ENCODE results near the gene ABCC4.
"Not testable (repeated sequence)": the region's sequence is repeated elsewhere in the genome, so short reads cannot be mapped to it uniquely, and the experiment has no call there.

The ABCC4 gene

GRCh38 chr13:95226932-95227695, 74.1 kb downstream of the ABCC4 start:
- peak in 1 of 5 donors; percentile 20 for DNase-seq

- DNase-seq = no peak
Observed at GRCh38 chr13:95226476-95226875, 74.8 kb downstream of the ABCC4 start.

- DNase-seq = no peak
Observed at GRCh38 chr13:95226050-95226449, 75.2 kb downstream of the ABCC4 start.

- no peak for DNase-seq
Observed at GRCh38 chr13:95224064-95224463, 77.2 kb downstream of the ABCC4 start.

DNA sequence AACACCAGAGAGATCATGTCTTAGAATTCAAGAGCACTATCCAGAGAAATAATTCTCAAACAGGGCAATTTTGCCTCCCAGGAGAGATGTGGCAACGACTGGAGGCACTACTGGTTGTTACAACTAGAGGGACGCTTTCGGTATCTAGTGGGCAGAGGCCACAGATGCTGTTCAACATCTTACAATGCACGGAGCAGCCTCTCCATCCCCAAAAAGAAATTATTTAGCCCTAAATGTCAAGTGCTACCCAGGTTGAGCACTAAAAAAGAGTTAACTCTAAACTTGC, 78.6 kb downstream of the ABCC4 start:
- DNase-seq = no peak

- DNase-seq = no peak
Observed at GRCh38 chr13:95221971-95222732, 79.1 kb downstream of the ABCC4 start.

DNA sequence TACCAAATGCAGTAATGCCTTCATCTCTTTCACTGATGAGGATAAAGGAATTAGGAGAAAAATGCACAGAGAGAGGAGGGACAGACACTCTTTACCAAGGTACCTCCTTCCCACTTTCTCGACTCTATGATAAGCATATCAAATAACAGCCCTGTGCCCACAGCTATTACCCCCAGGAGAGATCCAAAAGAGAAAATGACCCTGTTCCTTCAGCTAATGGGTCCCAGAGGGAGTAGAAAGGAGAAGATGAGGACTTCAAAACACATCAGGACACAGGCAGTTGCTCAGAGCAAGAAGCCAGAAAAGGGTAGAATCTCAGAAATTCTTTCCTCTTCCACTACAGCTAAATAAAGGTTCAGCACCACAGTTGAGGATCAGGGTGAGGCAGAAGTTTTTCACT, 80.6 kb downstream of the ABCC4 start:
- no peak for DNase-seq

DNA sequence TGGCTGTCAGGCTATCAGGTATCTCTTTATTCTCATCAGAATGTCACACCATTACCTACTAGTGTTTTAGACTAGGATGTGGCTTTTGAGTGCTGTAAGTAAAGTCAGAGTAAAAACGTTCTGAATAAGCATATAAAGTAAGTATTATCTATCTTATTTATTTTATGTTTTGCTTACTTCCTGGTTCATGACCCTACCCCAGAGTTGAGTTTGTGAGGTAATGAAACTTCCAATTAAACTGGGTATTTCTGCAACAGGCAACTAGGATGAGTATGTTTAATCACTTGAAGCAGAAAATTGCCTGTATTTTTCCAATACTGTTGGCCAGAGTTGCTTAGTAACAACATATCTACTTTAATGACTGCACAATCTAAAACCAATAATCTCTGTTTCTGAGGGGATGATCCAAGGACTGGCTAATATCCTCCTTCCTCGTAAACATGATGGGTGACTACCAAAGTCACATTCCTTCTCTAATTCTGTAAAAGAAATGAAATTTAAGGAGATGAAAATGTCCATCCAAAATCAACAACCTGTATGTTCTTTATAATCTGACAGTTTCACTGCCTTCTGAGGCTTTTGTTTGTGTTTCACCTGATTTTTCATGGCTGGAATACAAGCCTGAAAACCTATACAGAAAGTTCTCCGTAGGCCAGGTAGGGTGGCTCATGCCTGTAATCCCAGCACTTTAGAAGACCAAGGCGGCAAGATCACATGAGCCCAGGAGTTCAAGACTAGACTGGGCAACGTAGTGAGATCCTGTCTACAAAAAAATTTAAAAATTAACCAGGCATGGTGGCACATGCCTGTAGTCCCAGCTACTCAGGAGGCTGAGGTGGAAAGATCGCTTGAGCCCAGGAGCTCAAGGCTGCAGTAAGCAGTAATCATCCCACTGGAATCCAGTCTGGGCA, 83.1 kb downstream of the ABCC4 start:
- no peak for DNase-seq

DNA sequence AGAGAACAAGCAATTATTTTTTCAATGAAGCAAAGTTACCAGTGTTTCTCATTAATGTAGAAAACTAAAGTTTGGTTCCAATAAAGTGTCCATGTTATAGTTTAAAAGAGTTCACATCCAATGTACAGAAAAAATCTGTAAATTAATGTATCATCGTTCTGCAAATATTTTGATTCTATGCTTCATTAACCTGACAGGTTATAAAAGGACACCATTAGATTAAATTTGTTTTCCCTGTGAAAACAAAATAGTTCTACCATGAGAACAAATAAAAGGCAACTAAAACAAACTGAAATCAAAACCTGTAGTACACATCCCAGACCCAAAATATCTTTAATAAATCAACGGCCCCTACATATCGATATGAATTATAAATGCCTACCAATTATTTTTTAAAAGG, 85.1 kb downstream of the ABCC4 start:
- DNase-seq = no peak

GRCh38 chr13:95212983-95213850, 88.0 kb downstream of the ABCC4 start:
- no peak for DNase-seq

- no peak for DNase-seq
Observed at GRCh38 chr13:95209109-95209508, 92.1 kb downstream of the ABCC4 start.

- DNase-seq = no peak
Observed at GRCh38 chr13:95207769-95208366, 93.4 kb downstream of the ABCC4 start.

DNA sequence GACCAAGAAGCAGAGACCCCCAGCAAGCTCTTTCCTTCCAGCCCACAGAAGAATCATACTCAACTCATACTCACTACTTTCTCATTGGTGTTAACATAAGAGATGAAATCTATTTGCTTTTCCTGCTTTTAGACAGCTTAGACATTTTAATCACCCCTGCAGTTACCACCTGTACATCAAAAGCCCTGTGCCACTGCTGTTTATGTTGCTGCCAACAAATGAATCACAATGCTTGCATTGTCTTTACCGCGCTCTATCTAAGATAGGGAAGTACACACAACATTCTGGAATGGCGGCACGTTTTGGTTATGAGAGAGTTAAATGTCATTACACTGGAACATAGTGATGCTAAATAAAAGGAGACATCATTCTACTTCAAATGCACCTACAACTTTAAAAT, 95.1 kb downstream of the ABCC4 start:
- no peak for DNase-seq

- no peak for DNase-seq
Observed at GRCh38 chr13:95204231-95204765, 97.0 kb downstream of the ABCC4 start.

DNA sequence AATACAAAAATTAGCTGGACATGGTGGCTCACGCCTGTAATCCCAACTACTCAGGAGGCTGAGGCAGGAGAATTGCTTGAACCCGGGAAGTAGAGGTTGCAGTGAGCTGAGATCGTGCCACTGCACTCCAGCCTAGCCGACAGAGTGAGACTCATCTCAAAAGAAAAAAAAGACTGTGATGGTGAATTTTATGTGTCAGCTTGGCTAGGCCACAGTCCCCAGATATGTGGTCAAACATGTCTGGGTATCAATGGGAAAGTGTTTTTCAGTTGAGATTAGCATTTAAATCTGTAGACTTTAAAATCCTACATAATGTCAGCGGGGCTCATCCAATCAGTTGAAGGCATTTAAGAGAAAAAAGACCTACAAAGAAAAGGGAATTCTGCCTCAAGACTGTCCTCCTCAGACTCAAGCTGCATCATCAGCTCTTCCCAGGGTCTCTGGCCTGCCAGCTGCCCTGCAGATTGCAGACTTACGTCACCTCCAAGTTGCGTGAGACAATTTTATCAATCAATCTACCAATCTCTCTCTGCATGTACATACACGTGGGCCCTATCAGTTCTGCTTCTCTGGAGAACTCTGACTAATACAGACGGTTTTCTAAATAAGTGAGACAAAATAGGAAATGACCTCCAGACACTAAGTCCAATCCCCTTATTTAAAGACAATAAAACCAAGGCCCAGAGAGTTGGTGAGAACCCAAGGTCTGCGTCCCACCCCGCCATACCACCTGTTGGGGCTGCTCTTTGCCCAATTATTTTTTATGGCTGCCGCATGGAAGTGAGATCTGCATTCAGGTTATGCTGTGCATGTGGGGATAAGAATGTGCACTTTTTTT, 99.2 kb downstream of the ABCC4 start:
- DNase-seq = no peak

- not testable (repeated sequence) for DNase-seq
Observed at GRCh38 chr13:95200386-95200957, 100.8 kb downstream of the ABCC4 start.

GRCh38 chr13:95199896-95200295, 101.4 kb downstream of the ABCC4 start:
- no peak for DNase-seq

DNA sequence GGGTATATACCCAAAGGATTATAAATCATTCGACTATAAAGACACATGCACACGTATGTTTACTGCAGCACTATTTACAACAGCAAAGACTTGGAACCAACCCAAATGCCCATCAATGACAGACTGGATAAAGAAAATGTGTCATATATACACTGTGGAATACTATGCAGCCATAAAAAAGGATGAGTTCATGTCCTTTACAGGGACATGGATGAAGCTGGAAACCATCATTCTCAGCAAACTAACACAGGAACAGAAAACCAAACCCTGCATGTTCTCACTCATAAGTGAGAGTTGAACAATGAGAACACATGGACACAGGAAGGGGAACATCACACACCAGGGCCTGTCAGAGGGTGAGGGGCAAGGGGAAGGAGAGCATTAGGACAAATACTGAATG, 102.6 kb downstream of the ABCC4 start:
- DNase-seq = not testable (repeated sequence)

DNA sequence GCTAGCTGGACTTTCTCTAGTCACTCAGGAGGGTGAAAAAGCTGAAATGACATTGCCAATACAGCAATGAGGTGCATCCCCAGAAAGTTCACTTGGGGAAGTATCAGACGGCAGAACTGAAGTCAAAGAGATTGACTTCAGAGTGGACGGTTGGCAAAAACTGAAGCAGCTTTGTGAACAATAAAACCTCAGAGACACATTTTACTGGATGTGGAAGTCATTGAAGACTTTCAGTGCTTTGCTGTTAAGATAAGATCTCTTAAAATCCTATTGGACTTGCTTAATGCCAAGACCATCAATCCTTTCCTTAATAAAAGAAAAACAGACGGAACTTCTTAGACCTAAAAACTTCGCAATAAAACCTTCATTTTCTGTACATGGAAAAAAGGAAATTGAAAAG, 103.7 kb downstream of the ABCC4 start:
- DNase-seq = no peak

DNA sequence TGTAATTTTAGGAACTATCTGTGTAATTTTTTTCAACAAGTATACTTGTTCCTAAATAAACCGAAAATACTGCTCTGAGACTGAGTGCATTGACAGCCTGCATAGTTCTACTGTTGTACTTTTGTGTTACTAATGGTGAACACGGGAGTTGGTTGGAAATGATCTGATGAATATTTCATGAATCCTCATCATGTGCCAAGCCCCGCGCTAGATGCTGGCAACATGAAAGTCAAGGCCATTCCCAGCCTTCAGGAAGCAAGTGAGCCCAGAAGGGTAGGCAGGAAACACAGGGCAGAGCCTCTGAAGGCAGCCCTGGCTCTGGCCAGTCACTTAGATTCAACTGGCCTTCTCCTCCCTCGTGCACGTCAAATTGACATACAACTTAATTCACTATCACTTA, 106.1 kb downstream of the ABCC4 start:
- no peak for DNase-seq
